GM19099 (cell line): ENCODE results near the gene NPL.

Source experiments
- POLR2A ChIP-seq: IDR thresholded peaks from 3 replicates; pipeline ENCODE4 v1.6.1; 2011; ENCODE audit warnings: low read depth; ENCODE audit not compliant: insufficient read length; ENCODE audit errors: extremely low read depth

Gene NPL

DNA sequence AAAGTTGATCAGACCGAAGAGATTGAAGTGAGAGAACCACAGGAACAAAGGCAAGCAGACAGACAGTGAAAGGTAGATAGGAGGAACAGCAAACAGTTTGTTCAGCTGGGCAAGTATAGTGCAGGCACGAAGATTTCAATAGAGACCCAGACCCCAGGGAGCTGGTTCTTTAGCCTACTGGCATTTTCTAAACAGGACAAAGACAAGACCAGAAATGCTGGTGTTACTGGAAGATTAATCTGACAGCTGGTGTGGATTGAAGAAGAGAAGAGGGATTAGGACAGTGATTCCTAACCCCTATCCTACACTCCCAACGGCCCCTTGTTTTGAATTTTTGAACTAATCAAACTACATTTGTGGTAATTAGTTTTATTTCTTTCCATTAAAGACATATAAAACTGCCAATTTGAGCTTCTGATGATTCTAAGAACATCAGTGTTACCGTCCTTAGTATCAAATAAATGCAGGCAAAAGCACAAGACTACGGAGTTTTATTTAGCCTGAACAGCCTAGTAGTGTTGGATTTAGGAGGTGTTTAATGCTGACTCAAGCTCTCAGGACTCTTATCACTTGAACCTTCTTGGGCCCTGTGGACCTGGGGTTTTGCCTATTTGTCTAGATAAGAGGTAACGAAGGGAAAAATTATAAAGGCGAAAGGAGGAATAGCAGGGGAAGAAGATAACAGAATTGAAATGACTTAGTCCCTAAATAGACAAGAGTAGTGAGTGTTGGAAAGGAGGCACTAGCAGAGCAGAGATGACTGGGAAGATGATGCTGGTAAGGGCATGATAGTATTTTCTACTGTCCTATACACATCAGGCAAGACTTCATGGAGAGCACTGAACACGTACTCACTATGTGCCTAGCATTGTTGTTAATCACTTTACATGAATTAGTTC, 2.0 kb downstream of the NPL start:
- TF ChIP-seq POLR2A = no peak

DNA sequence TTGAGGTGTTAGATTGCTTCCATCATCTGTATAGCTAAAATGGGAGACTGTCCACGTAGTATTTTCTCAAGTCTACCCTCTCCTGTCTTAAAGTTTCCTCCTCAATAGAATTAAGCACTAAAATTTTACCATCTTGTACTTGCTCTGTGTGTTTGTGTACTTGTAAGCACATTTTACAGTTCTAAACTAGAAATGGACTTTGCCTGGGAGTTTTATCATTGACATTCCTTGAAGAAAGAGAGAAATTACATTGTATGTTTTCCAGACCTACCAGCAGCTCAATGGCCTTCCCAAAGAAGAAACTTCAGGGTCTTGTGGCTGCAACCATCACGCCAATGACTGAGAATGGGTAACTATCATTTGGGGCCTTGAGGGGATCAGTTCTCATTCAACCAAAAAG, 4.5 kb downstream of the NPL start:
- no peak for TF ChIP-seq POLR2A

DNA sequence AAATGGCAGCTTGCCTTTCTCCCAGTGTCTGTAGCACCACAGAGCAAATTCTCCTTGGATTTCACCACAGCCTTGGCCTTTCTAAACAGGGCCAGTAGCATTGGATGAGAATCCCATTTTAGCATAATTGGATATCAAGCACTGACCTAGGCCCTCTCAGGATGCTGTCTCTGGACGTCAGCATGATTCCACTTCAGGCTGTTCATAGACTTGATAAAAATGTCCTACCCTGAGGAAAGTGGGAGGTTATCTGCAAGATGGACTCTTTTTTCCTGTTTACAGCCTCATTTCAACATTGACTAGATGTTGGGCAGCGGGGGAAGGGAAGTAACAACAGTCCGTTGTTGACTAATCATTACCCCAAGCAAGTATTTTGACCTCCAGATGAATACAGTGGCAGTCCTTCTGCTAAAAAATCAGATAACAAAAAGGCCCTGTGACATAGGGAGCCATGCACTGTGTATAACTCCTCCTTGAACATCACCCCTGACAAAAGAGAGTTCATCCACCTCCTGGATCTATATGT, 5.2 kb downstream of the NPL start:
- TF ChIP-seq POLR2A = no peak

DNA sequence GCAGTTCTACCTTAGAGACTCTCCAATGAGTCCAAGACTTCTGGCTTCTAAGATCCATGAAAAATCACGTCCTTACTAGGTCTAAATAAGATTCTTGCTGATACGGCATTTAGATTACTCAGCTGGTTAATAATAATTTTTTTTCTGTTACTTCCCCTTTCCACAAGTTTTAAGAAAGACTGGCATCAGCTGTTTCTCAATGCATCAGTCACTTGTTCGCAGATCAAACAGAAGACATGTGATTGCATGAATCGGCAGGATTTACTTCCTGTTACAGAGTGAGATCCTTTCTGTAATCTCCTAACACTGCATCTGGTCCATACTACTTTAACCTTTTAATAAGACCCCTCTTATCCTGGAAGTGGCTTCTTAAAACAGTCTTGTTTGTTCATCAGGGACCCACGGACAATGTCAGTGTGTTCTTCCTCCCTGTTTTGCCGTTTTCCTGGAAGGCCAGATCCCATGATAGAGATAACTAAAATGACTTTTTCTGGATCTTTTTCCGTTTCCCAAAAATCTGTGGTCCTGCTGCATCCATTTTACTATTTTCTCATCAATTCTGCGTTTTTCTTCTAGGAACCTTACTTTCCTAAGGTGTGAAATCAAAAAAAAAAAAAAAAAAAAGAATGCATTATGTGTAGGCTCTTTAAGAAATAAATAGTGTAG, 6.1 kb downstream of the NPL start:
- no peak for TF ChIP-seq POLR2A

DNA sequence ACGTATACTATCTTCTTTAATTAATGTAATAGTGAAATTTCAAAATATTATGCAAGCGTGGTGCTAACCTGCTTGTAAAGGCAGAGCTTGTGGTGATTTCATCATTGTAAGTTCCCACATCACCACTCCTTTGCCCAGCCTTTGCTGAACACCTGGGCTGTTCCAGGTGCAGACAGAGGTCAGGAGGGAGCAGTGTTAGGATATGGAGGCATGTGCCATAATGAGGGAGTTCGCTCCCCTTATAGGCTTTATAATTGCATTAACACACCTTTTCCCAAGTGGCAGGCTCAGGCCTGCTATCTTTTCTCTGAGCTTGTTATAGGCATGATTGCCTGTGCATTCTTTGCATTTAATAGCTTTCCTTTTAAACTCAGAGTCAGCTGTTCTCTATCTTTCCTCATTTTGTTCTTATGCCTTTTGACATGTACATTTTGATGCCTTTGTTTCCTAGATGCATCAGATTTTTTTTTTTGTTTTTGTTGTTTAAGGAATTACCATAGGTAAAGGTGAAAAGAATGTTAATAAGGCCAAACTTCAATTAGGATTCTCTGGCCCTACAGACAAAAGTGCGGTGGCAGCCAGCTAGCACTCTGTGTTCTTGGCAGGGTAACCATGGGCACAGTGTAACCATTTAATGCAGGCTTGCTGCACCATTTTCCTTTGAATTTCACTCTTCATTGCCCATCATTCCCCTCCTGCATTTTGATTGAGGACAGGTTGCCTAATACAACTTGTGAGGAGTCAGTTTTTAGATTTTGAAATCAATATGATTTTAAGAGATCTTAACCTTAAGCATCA, 12.6 kb downstream of the NPL start:
- no peak for TF ChIP-seq POLR2A

DNA sequence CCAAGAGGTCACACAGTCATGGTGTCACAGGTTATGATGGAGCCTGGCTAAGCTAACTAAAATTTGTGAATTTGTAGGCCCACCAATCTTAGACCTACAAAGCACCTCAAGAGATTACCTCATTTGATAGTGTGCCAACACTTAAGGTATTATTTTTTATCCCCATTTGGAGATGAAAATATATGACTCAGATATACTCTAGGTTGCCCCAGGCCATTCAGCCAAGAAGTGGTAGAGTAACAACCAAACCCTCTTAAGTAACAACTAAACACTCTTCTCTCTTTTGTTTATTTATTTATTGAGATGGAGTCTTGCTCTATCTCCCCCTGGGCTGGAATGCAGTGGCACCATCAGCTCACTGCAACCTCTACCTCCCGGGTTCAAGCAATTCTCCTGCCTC, 14.3 kb downstream of the NPL start:
- TF ChIP-seq POLR2A = no peak

DNA sequence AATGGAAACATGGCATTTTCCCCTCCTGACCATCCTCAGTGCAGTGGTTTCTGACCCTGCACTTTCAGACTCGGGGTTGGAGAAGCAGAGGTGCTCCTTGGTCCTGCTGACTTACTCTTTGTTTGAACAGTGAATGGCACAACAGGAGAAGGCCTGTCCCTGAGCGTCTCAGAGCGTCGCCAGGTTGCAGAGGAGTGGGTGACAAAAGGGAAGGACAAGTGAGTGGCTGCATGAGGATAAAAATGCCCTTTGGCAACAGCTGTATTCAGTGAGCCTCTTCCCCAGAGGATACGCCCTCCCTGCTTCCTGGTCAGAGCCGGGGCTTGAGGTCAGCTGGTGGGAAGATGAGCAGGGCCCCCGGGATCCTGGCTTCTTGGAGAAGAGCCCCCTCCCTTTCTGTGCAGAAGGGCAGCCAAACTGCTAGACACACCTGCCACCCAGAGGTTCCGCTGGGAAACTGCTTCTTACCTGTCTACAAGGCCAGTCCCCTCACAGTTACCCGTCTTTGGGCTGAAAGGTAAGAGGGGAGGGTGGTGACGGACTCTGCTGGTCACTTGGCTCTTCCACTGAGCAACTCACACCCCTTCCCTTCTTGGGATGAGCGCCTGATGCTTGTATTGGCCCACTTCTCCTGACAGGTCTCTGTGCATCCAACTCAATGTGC, 16.6 kb downstream of the NPL start:
- TF ChIP-seq POLR2A = no peak

DNA sequence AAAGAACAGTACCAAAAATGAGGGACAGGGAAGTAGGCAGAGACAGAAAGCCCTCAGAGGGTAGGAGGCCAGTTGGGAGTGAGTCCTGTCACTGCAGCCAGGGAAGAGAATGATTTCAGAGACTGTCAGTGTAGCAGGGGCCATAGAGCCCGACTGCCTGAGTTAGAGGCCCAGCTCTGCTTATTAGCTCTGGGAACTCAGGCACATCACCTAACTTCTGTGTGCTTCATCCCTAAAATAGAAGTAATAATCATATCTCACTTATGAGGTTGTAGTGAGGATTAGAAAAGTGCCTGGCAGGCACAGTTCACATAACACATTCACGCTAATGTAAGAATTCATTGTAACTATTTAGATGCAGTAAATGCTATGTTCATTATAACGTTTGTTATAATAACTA, 18.3 kb downstream of the NPL start:
- no peak for TF ChIP-seq POLR2A

DNA sequence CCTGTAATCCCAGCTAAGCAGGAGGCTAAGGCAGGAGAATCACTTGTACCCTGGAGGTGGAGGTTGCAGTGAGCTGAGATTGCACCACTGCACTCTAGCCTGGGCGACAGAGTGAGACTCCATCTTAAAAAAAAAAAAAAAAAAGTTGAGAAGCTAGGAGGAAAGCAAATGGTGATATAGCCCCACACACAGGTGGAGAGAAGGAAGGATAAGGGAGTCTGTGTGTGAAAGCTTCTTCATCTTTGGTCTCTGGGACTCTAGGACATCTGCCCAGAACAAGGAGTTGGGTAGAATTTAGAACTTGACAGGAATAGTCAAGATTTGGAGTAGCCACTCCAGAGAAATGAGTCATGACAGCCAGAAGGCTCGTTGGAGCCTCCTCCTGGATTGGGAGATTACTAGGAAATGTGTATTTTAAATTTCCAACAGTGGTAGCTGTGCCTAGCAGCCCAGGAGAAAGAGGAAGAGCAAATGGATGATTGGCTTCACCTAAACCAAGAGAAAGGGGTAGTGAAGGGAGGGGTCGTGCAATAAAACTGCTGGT, 19.9 kb downstream of the NPL start:
- no peak for TF ChIP-seq POLR2A

DNA sequence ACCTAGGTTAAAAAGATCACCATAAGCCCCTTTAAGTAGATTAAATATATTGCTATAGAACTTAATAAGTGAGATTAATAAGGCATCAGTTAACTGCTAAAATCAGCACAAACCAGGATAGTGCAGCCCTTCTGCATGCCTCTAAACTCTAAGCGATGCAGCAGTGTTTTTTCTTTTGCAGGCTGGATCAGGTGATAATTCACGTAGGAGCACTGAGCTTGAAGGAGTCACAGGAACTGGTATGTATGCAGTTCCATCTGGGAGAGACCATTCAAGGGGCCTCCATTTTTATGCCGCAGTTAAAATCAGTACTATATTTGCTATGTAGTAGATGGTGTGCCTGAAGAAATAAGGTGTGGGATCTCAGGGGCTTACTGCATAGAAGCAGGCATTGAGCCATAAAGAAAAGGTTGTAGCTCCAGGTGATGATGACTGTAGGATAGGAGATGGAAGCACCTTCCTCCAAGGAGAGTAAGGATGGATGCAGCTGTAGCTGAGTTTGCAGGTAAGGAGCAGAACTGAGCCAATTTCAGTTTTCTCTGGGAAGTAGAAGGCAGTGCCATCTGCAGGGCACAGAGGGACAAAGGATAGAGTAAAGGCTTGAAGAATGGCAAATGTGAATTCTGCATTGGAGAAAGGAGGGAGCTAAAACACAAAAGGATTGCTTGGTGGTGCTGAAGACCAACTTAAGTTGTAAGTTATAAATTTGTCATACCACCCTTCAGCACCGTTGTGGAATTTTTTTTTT, 22.6 kb downstream of the NPL start:
- TF ChIP-seq POLR2A = no peak

DNA sequence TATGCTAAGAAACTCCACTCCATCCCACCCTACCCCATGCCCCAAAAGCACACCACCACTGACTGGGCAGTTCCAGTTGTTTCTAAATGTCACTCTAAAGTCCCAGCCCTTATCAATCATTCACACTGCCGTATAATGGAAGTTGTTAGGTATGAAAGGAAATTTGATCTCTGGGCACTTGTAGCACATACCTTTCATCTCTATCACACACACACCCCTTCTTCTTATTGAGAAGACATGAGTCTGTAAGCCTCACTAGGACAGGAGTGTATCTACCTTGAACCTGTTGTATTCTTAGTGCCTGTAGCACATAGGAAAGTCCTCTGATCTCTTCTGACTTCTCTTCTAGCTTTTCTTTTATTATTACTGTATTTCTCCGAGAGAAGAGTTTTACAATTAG, 27.3 kb downstream of the NPL start:
- no peak for TF ChIP-seq POLR2A

DNA sequence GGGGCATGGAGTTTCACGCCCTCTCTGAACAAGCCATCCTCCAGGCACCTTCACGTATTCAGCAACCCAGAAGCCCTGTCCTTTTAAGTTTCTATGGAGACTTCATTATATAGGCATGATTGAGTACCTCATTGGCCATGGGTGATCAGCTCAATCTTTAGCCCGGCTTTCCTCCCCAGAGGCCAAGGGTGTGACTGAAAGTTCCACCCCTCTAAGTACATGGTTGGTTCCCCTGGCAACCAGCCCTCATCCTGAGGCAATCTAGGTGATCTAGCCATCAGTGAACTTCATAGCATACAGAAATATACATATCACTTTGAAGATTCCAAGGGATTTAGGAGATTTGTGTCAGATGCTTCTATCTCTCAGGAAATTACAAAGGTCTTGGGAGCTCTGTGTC, 28.2 kb downstream of the NPL start:
- no peak for TF ChIP-seq POLR2A

DNA sequence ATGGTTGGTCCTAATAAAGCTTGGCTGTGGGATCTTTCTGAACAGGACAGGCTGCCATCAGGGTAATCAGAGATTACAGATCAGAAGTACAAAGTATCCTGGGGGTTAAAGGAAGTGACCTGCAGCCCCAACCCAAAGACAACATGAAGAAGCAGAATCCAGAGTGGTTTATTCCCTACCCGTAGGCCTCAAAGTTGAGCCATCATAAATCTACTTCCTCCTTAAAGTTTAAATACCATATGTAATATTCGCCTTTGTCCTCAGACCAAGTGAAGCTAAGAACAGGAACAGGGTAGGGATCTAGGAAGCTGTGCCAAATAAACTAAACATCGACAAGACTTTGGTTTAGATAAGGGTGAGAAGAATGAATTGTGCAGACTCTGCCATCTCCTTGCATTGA, 33.6 kb downstream of the NPL start:
- no peak for TF ChIP-seq POLR2A

DNA sequence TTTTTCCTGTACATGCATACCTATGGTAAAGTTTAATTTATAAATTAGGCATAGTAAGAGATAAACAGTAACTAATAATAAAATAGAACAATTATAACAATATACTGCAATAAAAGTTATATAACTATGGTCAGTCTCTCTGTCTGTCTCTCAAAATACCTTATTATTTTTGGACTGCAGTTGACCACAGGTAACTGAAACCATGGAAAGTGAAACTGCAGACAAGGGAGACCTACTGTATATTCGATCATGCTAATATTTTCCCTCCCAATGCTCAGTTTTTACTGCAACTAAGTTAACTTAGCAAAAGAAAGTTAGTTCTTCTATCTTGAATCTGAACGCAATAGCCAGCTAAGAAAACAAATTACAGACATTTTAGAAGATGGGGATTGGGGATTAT, 37.3 kb downstream of the NPL start:
- no peak for TF ChIP-seq POLR2A

DNA sequence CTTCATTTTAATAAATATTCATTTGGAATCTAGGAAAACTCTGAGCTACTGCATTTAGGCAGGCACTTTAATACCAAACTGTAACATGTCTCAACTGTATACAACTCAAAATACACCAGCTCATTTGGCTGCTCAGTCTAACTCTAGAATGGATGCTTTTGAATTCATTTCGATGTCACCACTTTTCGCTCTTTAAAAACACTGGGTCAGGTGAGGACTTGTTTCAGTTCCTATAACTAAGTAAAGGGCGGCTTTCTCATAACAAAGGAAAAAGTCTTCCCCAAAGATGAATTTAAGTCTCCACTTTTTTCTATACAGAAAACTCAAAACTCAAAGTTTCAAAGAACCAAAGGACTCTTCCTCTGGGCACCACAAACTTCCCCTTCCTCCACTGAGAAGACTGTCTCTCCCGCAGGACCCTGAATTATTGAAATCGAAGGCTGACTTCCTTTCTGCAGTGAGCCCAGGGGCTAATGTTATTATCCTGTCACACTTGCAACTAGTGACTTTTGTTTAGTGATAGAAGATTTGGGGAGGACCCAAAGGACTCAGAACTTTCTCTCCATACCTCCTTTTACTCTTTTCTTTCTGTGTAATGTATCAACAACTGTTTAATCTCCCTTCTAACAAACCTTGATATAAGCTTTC, 39.8 kb downstream of the NPL start:
- no peak for TF ChIP-seq POLR2A
